ENCODE measurements around the gene ZNF341.

DNA sequence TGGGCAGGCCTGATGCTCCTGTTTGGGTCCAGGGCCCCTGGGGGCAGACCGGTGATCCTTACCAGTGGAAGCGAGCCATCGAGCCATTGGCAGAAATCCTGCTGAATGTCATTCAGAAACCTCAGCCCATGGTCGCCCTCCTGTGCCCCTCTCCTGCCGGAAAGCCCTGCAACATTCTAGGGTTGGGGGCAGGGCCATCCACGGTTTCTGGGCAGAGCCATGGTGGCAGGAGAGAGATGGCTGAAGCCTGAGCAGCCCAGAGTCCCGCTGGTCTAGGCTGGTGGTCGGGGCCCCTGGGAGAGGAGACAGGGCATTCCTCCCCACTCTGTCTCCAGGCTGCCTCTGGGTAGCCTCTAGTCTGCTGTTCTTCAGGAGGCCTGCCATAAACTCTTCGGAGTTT lies 59.7 kb downstream of the ZNF341 start:
- TF ChIP-seq CTCF (IDR thresholded peaks at IDR 0.05): no peak
- TF ChIP-seq POLR2A (IDR thresholded peaks at IDR 0.05): no peak

Data from sigmoid colon (tissue), 3 donors.